ENCODE data around the gene ABHD12B.
A peak's percentile ranks its signal among the peaks of the same experiment; 100 is the strongest.
"Not testable (repeated sequence)": the region's sequence is repeated elsewhere in the genome, so short reads cannot be mapped to it uniquely, and the experiment has no call there.

Gene ABHD12B

GRCh38 chr14:50839691-50840090, 32.2 kb upstream of the ABHD12B start:
- DNase-seq: no peak

DNA sequence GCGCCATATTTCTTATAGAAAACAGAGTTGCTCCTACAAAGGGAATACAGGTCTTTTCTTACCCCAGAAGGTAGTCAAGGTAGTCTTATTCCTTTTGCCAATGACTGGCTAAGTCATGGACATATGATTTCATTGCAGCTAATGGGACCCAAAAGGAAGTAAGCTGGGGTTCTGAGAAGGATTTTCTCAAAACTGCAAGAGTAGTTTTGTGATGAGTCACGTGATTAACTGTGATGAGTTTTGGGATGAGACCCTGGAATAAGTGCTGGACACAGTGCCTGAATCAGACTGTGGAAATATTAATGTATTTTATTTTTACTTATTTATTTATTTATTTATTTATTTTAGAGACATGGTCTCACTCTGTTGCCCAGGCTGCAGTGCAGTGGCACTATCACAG, 27.5 kb upstream of the ABHD12B start:
- no peak for DNase-seq

- DNase-seq: no peak
Observed at GRCh38 chr14:50845166-50845565, 26.7 kb upstream of the ABHD12B start.

DNA sequence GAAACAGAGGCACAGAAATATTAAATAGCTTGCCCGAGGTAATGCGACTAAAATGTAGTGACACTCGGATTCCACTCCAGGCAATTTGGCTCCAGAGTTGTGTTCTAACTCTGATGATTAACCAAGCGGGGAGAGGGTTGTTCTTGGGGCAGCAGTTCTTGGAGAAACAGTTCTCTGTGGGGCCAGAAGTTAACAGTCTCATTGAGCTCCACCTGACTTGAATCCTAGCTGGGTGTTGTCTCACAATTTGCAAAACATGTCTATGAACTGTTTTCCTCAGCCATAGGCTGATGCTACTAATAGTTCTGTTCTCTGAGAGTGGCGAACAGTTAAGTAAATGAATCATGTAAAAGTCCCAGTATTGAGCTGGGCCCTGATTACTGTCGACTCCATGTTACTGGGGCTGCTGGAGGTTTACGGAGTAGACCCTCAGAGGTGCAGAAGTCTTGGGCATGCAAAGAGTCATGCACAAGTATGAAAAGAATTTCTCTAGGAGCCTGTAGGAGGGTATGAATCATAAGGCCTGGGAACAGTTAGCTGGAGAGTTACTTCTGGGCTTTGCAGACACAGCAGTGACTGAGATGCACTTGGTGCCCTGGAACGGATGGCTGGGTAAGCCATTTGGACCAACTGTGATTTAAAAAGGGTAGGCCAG, 25.5 kb upstream of the ABHD12B start:
- no peak for DNase-seq

GRCh38 chr14:50853891-50854290, 18.0 kb upstream of the ABHD12B start:
- no peak for DNase-seq

DNA sequence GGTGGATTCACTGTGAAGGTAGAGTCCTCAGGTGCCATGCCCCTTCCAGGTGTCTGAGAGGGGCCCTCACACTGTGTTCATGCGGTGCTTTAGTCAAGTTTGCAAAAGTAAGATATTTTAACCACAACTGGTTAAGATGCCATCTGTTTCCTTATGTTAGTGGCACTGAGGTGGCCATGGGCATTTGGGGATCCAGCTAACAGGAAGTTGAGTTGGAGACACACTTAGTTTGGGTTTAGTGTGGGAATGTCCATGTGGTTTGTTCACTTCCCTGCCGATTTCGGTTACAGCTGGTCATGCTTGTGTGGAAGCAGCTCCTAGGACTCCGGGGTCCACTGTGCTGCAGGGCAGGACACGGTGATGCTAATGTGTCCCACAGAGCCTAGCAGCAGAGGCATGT, 17.3 kb upstream of the ABHD12B start:
- DNase-seq: no peak

DNA sequence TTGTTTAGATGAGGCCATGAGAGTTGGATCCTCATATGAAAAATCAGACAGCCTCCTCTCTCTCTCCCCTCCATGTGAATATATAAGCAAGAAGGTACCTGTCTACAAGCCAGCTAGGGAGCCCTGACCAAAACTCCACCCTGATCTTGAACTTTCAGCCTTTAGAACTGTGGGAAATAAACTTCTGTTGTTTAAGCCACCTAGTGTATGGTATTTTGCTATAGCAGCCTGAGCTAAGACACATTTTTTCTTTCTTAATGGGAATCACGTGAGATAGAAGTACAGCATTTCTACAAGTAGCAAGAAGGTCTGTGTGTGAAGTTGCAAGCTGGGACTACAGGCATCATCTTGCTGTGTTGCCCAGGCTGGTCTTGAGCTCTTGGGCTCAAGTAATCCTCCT, 16.3 kb upstream of the ABHD12B start:
- no peak for DNase-seq

GRCh38 chr14:50856660-50857059, 15.2 kb upstream of the ABHD12B start:
- no peak for DNase-seq

DNA sequence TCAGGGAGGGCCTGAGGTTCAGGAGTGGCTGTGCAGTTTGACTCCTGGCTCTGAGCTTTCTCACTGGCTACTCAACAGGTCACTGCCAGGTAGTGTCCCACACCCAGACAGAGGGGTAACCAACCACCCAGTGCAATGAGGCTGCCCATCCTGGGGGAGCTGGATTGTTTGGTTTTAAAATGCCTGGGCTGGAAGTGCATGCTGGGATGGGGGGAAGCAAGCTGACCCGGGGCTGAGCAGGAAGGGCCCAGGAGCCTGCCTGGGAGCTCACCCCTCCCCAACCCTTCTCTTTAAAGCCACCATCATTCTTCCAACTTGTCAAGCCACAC, 12.6 kb upstream of the ABHD12B start:
- DNase-seq: no peak

- DNase-seq: peak; percentile 73 to 84
Observed at GRCh38 chr14:50860478-50861086, 11.3 kb upstream of the ABHD12B start.

DNA sequence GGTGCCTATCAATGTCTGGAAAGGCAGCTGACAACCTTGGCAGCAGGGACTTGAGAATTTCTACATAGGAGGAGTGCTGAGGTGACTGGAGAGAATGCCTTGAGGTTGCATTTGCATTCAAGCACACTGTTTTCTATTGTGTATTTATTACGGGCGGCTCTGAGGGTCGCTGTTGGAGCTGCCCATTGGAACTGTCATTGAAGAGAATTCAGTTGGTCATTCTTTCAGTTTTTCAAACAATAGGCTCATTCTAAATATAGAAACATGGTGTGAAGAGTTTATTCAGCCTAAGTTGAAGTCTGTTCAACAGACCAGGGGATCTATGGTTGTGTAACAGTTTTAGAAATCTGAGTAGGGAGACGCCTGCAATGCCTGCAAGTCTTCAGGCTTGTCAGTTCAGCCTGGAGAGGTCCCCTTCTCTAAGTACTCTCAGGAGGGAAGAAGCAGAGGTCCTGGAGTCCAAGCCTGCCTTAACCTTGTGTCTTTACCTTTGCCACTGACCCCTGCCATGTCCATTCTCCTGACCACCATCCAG, 9.8 kb upstream of the ABHD12B start:
- no peak for DNase-seq

- DNase-seq: no peak
Observed at GRCh38 chr14:50864237-50864636, 7.6 kb upstream of the ABHD12B start.

DNA sequence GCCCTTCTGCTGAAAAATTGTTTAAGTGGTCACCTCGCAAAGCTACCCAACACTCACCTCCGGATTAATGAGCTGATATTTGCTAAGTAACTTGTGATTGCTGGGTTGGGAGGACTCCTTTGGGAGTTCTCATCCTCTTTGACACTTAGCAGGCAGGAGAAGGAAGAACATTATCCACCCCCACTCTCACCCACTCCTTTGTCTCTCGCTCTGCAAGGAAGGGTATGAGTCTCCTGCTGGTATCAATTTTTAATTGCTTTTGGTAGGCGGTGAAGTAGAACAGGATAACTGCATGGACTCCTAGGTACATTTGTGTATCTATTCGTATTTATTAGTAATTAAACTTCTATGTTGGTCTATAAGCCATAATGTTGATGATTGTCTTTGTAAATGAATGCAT, 6.9 kb upstream of the ABHD12B start:
- DNase-seq: no peak

- DNase-seq: no peak
Observed at GRCh38 chr14:50865391-50866076, 6.3 kb upstream of the ABHD12B start.

DNA sequence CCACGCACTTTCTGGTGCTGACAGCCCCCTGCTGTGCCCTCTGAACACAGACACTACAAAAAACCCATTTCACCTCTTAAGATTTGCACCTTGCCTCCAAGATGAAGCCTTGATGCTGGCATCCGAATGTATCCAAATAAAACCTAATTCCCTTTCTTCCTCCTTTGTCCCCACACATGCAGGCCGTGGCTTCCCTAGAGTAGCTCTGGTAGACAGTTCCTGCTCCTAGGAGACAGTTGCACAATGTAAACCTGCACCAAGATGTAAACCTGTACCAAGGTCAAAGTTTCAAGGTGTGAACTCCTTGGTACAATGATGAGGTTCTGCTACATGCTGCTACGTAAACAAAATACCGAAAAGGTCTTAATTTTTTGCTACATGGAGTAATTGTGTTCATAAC, 625 bp upstream of the ABHD12B start:
- no peak for DNase-seq

- no peak for DNase-seq
Observed at GRCh38 chr14:50874757-50875156, 2.9 kb downstream of the ABHD12B start.

DNA sequence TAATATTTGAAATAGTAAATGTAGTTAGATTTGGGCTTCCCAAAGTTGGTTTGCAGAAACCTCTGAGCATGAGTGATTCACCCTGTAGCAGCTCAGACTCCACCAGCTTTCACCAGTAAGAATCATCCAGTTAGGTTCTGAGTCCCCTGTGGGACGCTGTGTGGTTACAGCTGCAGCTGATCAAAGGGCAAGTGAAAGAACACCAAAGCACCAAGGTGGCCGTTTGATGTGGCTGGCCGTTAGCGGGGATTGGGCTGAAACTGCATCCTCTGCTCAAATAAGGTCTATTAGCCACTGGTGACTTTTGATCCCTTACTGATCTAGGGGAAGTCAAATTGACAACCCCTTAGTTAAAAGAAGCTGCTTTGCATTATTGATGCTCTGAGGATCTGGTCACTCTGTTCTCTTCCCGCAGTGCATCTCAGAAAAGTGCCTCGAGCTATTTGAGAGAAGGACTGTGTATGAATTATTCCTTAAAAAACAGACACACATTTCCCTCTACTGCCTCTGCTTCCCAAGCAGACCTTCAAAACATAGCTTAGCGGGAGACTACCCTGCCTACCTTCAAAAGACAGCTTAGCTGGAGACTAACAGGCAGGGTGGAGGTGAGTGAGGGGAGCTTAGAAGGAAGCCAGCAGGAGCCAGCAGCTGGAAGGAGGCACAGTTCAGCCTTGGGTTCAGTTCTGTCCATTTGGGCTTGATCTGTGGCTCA, 3.7 kb downstream of the ABHD12B start:
- no peak for DNase-seq

DNA sequence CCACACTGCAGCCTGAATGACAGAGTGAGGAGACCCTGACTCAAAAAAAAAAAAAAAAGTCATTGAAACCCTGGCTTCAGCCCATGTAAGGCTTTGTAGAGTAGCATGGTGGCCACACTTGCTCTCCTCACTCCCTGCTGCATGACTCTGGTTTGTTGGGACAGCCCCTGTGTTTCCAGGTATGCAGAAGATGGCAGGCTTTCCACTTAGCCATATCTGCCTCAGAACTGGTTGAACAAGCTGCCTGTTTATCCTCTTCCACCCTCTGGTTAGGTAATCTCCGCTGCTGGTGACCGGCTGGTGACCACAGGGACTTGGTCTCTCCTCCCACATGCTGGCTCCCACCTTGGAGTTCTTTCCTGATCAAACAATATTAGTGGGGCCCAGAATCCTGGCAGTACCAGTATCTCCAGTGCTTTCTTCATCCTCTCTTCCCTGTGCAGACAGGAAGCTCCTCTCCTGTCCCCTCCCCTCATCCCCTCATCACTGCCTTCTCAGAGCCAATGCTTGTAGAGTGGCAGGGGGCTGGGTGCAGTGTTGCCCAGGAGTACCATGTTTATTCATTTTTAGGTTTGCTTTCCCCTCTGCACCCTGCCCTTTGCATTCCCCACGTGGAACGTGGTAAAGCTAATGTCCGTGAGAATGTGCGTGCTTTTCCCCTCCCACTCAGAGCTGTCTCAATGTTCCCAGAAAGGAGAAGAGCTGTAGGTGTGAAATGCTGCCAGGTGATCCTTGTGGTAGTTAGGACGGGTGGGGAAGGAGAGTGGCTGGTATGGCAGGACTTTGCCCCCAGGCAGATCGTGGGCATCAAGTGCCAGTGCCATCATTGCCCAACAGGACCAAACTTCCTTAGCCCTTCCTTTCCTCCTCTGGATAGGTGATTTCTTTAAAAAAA, 11.3 kb downstream of the ABHD12B start:
- DNase-seq: no peak

DNA sequence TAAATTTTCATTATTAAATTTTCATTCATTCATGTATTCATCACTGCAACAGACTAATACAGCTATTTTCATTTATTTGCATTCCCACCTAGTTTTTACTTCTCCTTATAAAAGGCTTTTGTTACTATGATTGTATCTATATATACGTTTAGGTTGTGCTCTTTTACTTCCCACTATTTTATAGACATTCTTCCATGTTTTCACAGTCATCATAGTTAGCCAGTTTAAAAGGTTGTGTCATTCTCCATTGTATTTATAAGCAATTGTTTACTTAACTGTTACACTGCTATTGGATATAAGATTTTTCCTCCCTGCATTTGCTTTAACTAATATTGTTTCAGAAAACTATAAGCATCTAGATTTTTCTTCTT, 12.0 kb downstream of the ABHD12B start:
- DNase-seq: no peak

- DNase-seq: no peak
Observed at GRCh38 chr14:50887476-50887875, 15.6 kb downstream of the ABHD12B start.

GRCh38 chr14:50892255-50892654, 20.4 kb downstream of the ABHD12B start:
- no peak for DNase-seq

GRCh38 chr14:50896421-50896820, 24.6 kb downstream of the ABHD12B start:
- not testable (repeated sequence) for DNase-seq

DNA sequence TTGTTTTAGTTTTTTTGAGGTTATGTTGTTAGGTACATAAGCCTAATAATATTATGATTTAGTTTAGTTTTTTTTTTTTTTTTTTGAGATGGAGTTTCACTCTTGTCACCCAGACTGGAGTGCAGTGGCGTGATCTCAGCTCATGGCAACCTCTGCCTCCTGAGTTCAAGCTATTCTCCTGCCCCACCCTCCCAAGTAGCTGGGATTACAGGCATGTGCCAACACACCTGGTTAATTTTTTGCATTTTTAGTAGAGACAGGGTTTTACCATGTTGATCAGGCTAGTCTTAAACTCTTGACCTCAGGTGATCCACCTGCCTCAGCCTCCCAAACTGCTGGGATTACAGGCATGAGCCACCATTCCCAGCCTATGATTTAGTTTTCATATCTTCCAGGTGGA, 25.2 kb downstream of the ABHD12B start:
- DNase-seq: not testable (repeated sequence)
